Esophagus squamous epithelium (tissue), 5 donors: Measurements from ENCODE around the gene KIAA1671. TPM values are rescaled to one million over a fixed set of nuclear protein-coding genes. Genes with fewer than 3 reads are reported as not detected.

Experiments used
- DNase-seq: peaks from one replicate; lab custom pipeline; 2025; lab: John Stamatoyannopoulos, UW
- H3K27ac ChIP-seq, 4 donors: fragments of 200-600 bp; sonication (generic); one replicate each; pipeline ENCODE4 v1.5.1; 2016 to 2019; ENCODE audit warnings: mild to moderate bottlenecking in 1 of 4
- H3K27me3 ChIP-seq, 4 donors: fragments of 200-600 bp; sonication (generic); 1 replicate in 3 of 4; 2 replicates in 1 of 4; pipeline versions ENCODE4 v1.5.1 to v1.6.0; 2017 to 2021; ENCODE audit warnings: antibody characterized with exemption in 1 of 4
- H3K36me3 ChIP-seq, 3 donors: fragments of 200-600 bp; sonication (generic); one replicate each; pipeline ENCODE4 v1.5.1; 2016 to 2019
- H3K4me1 ChIP-seq, 3 donors: fragments of 200-600 bp; sonication (generic); one replicate each; pipeline ENCODE4 v1.5.1; 2017 to 2019
- H3K4me3 ChIP-seq, 4 donors: fragments of 200-600 bp; sonication (generic); 1 replicate in 3 of 4; 2 replicates in 1 of 4; pipeline ENCODE4 v1.5.1; 2016 to 2019; ENCODE audit warnings: mild to moderate bottlenecking in 2 of 4, moderate library complexity in 1 of 4
- H3K9me3 ChIP-seq, 3 donors: fragments of 200-600 bp; sonication (generic); one replicate each; pipeline ENCODE4 v1.5.1; 2016 to 2019
- POLR2A ChIP-seq, 4 donors: fragments of 450-650 bp; IDR thresholded peaks; one replicate each; pipeline ENCODE4 v1.6.1; 2017; ENCODE audit warnings: antibody characterized with exemption in 4 of 4, mild to moderate bottlenecking in 4 of 4, moderate library complexity in 3 of 4
- WGBS, 2 donors: methylation state at CpG; one replicate each; pipeline ENCODE4 v1.1.5; 2018; 5-methylcytosine and 5-hydroxymethylcytosine counted together
- intact Hi-C: fragments of 100-400 bp; cut with DNase I; formaldehyde crosslinking; loops from one replicate; pipeline ENCODE4 v1.15.0; 2022
- total RNA-seq, 4 donors: library from RNA; depleted of rRNA; stranded (reverse); fragments of >200 nt; gene quantifications; one replicate each; pipeline ENCODE4 v1.1.0, GENCODE V29; 2016
- TF ChIP-seq, protein P1 (sequence below), 6 experiments: fragments of 450-650 bp in 4 of 6; fragments of 200-600 bp in 2 of 6; sonication (generic) in 2 of 6; IDR thresholded peaks; one replicate each; pipeline ENCODE4 v1.5.1; 2016 to 2019; ENCODE audit warnings: antibody characterized with exemption in 6 of 6, mild to moderate bottlenecking in 4 of 6, moderate library complexity in 4 of 6
- donor health status: DM: yes; HTN: yes; CAD: no.

Gene KIAA1671
- total RNA-seq, 4 donors from 2014 or later = 43.1 to 73.2 (median 47.5) TPM

DNA sequence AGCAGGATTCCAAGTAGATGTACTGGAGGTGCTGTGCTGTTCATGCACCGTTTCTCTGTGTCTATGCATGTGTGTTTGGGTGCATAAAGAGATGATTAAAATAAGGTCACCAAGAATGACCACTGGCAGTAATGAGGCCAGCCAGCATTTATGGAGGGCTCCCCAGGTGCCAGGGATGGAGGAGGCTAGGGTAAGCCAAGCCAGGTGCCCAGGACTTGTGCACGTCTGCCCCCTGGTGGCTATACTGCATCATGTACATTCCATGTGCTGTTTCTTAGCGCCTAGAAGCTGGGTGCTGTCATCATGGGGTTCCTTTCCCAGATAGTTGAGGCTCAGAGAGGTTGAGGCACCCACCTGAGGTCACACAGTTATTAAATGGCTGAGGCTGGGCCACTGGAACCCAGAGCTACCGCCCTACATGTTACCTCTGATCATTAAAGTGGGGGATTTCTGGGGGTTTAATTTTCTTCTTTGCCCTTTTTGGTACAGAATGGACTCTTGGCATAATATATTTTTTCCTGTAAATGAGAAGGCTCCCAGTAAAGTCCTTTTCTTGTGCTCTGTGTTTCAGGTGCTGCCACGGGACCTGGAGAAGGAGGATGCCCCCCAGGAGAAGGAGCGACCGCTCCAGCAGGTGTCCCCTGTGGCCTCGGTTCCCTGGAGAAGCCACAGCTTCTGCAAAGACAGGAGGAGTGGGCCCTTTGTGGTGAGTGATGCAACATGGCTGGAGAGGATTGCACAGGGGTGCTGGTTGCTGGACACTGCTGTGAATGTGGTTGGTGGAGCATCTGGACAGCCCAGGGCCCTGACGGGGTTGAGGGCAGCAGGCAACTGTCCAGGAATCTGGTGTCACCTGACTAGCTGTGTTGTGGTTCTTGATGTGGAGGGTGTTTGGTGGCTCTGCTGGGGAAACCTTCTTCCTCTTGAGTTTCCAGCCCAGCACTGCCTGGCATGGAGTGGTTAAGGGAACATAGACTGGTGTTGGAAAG lies 96.4 kb downstream of the KIAA1671 start:
- intact Hi-C loops = loop anchor here (2.0 kb wide), 1 partner anchor 96 kb away; the partner anchor contains the start of gene KIAA1671
- Histone ChIP-seq H3K36me3 (peaks cover 0 to 56% (median 0%) of the 10 kb centered on the region in 3 donors), H3K9me3 (peaks cover 0 to 10% (median 6%) of the 10 kb centered on the region in 3 donors), H3K27ac (no peak overlapping the region), H3K4me1 (peaks cover 0 to 20% (median 0%) of the 10 kb centered on the region in 3 donors), H3K27me3 (no peaks in the 10 kb centered on the region), H3K4me3 (no peak overlapping the region)
- DNase-seq = no peak
- 31 to 55% methylated on average over 4 to 9 of the region's 9 CpGs for WGBS, 2 donors
- no peak for TF ChIP-seq POLR2A (IDR thresholded peaks at IDR 0.05)
- TF ChIP-seq, protein P1, sequence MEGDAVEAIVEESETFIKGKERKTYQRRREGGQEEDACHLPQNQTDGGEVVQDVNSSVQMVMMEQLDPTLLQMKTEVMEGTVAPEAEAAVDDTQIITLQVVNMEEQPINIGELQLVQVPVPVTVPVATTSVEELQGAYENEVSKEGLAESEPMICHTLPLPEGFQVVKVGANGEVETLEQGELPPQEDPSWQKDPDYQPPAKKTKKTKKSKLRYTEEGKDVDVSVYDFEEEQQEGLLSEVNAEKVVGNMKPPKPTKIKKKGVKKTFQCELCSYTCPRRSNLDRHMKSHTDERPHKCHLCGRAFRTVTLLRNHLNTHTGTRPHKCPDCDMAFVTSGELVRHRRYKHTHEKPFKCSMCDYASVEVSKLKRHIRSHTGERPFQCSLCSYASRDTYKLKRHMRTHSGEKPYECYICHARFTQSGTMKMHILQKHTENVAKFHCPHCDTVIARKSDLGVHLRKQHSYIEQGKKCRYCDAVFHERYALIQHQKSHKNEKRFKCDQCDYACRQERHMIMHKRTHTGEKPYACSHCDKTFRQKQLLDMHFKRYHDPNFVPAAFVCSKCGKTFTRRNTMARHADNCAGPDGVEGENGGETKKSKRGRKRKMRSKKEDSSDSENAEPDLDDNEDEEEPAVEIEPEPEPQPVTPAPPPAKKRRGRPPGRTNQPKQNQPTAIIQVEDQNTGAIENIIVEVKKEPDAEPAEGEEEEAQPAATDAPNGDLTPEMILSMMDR (IDR thresholded peaks at IDR 0.05) = peak; percentile 70 to 93 (median 84)

DNA sequence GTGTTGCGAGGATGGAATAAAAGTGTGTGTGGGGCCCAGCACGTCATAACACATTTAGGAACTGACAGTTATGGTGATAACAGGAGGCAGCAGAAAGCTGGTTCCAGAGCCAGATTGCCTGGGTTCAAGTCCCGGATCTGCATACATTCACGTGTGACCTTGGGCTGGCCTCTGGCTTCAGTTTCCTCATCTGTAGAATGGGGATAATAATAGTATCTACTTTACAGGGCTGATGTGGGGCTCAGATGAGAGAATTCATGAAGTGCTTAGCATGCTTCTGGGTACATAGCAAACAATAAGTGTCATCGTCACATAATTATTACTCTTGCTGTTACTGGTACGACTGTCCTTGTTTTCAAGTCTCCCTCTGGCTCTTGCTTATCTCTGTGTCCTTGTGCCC lies 97.3 kb downstream of the KIAA1671 start:
- TF ChIP-seq, protein P1 (IDR thresholded peaks at IDR 0.05) = no peak
- no peak for TF ChIP-seq POLR2A (IDR thresholded peaks at IDR 0.05)
- no peak for DNase-seq
- Histone ChIP-seq H3K27me3 (no peaks in the 10 kb centered on the region), H3K27ac (no peak overlapping the region), H3K36me3 (peaks cover 0 to 57% (median 0%) of the 10 kb centered on the region in 3 donors), H3K4me3 (no peak overlapping the region), H3K4me1 (peaks cover 0 to 12% (median 0%) of the 10 kb centered on the region in 3 donors), H3K9me3 (peaks cover 0 to 10% (median 6%) of the 10 kb centered on the region in 3 donors)
- intact Hi-C loops = loop anchor here (2.0 kb wide), 1 partner anchor 97 kb away; the partner anchor contains the start of gene KIAA1671
- WGBS, 2 donors = 82 to 92% methylated on average over 5 to 6 of the region's 6 CpGs

DNA sequence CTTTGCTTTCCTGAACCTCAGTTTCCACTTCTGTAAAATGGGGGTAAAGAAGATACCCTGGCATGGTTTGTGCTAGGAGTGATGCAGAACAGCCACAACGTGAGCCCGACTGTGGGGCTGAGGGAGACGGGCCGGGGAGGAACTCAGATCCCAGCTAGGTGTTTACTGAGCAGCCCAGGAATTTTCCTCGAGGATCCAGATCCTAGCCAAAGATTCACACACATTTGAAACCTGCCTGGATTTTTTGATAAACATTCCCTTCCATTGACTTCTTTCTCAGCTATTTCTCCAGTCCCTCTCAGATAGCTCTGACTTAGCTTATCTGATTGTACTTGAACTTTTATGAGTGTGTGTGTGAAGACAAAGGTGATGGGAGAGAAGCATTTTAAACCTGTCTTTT lies 98.0 kb downstream of the KIAA1671 start:
- 88 to 92% methylated on average over 5 of the region's 5 CpGs for WGBS, 2 donors
- Histone ChIP-seq H3K27ac (no peak overlapping the region), H3K27me3 (no peaks in the 10 kb centered on the region), H3K4me1 (peaks cover 0 to 14% (median 0%) of the 10 kb centered on the region in 3 donors), H3K36me3 (peaks cover 0 to 60% (median 0%) of the 10 kb centered on the region in 3 donors), H3K9me3 (peaks cover 0 to 10% (median 6%) of the 10 kb centered on the region in 3 donors), H3K4me3 (no peak overlapping the region)
- intact Hi-C loops = no loop called here
- no peak for DNase-seq
- TF ChIP-seq, protein P1 (IDR thresholded peaks at IDR 0.05) = no peak
- TF ChIP-seq POLR2A (IDR thresholded peaks at IDR 0.05) = no peak

- no peak overlapping the region for H3K27ac ChIP-seq
- H3K9me3 ChIP-seq = peaks cover 0 to 10% (median 6%) of the 10 kb centered on the region in 3 donors
- WGBS, 2 donors = 100% methylated on average over 1 to 2 of the region's 2 CpGs
These were observed 98.6 kb downstream of the KIAA1671 start for GRCh38 chr22:25051073-25051472.

More at GRCh38 chr22:25051073-25051472, 98.6 kb downstream of the KIAA1671 start:
- TF ChIP-seq, protein P1 (IDR thresholded peaks at IDR 0.05) = peak in 2 of 6 experiments; percentile 14 to 55
- no peak for TF ChIP-seq POLR2A (IDR thresholded peaks at IDR 0.05)
- Histone ChIP-seq H3K4me3 (no peak overlapping the region), H3K4me1 (peaks cover 0 to 14% (median 0%) of the 10 kb centered on the region in 3 donors), H3K36me3 (peaks cover 0 to 60% (median 0%) of the 10 kb centered on the region in 3 donors), H3K27me3 (no peaks in the 10 kb centered on the region)
- intact Hi-C loops = no loop called here
- no peak for DNase-seq
